ENCODE data around the gene SYTL3. TPM values are rescaled to one million over a fixed set of nuclear protein-coding genes. Genes with fewer than 3 reads are reported as not detected.
A peak's percentile ranks its signal among the peaks of the same experiment; 100 is the strongest.
"Not testable (repeated sequence)": the region's sequence is repeated elsewhere in the genome, so short reads cannot be mapped to it uniquely, and the experiment has no call there.

The SYTL3 gene, protein sequence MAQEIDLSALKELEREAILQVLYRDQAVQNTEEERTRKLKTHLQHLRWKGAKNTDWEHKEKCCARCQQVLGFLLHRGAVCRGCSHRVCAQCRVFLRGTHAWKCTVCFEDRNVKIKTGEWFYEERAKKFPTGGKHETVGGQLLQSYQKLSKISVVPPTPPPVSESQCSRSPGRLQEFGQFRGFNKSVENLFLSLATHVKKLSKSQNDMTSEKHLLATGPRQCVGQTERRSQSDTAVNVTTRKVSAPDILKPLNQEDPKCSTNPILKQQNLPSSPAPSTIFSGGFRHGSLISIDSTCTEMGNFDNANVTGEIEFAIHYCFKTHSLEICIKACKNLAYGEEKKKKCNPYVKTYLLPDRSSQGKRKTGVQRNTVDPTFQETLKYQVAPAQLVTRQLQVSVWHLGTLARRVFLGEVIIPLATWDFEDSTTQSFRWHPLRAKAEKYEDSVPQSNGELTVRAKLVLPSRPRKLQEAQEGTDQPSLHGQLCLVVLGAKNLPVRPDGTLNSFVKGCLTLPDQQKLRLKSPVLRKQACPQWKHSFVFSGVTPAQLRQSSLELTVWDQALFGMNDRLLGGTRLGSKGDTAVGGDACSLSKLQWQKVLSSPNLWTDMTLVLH
- 3.3 and 7.7 TPM in 2 replicates for total RNA-seq (2014; rRNA removed; shearing (Covaris generic))

DNA sequence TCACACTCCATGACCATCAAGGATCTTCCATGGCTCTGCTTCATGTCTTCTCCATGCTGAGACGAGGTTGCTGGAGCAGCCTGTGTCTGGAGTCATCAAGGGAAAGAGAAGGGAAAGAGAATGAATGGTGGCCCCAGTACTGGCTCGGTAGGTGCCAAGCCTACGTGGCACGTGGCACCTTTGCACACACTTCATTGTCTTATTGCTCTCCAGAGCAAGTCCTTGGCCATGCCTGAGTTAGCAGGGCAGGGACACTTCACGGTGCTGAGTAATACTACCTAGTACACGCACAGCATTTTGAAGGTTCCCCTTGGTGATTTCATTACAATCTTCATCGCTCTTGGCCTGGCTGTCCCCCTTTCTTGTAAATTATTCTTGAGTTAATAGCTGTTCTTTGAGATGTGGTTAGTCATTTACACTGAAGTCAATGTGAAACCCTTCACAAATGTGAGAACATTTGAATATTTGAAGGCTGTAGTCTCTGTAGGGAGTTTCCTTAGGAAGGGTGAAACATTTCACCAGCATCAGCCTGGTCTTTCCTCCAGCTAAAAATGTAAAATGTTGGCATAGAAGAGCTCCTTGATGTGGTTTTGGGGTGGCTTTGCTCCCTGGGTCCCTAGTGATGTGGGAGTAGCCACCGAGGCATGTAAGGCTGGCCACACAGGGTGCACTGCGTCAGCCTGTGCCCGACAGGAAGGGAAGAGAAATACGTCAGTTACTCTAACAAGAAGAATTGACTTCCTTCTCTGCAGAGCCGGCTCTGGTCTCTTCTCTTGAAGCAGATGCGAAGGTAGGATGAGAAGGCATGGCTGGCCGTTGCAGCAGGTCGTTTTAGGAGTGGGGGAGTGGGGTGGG, at the start of gene SYTL3:
Gene SYTL3, plus strand, starts transcription at position 766 of the 855 bp plus-strand sequence. CDS start 13,215 bp downstream, outside the sequence.
- DNase-seq (ENCODE audit: low read depth) = peak; percentile 94

DNA sequence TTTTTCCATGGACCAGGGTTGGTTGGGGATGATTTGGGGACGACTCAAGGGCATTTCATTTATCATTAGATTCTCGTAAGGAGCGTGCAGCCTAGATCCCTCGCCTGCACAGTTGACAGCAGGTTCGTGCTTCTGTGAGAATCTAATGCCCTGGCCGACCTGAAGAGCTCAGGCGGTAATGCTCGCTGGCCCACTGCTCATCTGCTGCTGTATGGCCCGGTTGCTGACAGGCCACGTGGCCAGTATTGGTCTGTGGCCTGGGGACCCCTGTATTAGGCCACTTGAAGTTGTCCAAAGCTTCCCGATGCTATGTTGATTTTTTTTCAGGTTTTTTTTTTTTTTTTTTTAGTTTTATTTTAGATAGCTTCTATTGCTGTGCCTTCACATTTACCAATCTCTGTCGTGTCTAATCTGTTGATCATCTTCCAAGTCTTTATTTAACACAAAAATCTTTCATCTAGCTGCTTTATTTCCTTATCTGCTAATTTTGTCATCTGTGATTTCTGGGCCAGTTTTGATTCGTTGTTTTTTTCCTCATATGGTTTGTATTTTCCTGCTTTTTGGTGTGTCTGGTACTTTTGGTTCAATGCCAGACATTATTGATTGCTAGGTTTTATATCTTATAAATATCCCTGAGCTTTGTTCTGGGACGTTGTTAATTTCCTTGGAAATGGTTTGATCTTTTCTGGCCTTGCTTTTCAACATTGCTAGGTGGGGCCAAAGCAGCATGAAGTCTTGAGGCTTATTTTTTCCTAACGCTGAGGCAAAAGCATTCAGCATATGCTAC, 46.4 kb upstream of the SYTL3 start:
- DNase-seq (ENCODE audit: low read depth) = no peak

DNA sequence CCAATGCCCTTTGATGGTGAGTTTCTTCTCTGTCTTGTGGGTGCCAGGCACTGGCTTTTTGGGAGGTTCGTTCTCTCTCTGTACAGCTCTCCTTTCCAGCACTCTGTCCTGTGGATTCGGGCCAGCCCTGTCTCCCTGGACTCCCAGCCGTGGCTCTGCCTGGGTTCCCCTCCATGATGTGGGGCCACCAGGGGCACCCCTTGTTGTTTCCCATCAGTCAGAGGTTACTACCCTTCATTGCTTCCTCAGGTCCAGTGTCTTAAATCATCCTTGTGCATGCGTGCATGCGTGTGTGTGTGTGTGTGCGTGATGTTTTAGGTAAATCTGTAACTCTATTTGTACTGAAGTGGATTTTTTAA, 45.8 kb upstream of the SYTL3 start:
- DNase-seq (ENCODE audit: low read depth) = no peak

DNA sequence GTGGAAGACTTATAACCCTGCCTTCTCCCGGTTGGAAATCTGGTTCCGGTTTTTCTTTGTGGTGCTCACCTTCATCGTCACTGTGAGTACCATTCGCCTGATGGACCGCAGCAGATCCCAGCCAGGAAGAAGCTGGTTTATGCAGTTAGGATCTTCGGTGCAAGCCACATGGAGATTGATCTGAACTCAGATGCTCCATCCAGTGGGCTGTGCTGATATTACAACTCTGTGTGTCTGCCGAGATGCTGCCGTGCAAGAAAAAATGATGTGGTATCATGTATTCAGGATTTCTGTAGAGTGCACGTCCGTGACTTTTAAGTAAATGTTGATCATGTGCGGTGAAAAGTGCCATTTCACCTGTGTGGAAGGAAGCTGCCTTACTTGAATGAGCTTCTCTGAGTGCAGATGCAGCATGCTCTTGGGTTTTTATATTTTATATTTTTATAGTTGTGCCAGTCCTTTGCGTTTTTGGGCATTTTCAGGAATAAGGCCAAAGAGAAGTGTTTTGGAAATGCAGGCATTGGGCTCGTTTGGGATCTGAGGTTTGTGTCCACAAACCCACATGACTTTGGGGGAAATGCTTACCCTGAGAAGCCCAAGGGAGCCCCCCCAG, 44.5 kb upstream of the SYTL3 start:
- DNase-seq (ENCODE audit: low read depth) = peak; percentile 45

- not testable (repeated sequence) for DNase-seq (ENCODE audit: low read depth)
Observed at GRCh38 chr6:158606011-158606410, 43.8 kb upstream of the SYTL3 start.

GRCh38 chr6:158606935-158607334, 42.9 kb upstream of the SYTL3 start:
- no peak for DNase-seq (ENCODE audit: low read depth)

DNA sequence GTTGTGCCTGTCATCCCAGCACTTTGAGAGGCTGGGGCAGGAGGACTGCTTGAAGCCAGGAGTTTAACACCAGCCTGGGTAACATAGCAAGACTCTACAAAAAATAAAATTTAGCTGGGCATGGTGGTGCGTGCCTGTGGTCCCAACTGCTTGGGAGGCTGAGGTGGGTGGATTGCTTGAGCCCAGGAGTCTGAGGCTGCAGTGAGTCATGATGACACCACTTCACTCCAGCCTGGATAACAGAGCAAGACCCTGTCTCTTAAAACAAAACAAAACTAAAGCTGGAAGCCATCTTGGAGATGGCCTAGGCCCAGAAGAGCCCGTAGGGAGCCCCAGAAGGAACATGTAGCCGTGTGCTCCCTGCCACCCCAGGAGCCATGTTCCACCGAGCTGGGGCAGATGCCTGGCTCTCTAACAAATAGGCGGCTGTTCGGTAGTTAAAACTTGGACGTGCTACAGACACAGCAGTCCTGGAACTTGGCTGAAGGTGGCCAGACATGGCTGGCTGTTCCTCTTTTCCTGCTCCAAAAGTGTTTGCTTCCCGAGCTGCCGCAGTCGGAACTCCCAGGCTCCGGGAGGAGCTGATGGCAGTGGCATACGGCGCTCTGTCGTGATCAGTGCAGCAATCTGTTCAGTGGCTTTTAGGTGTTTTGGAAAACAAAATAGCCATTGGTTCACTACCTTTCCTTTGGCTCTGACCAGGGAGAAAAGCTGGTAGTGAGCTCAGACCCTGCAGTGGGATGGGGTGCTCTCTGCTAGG, 42.3 kb upstream of the SYTL3 start:
- peak; percentile 18 for DNase-seq (ENCODE audit: low read depth)

- no peak for DNase-seq (ENCODE audit: low read depth)
Observed at GRCh38 chr6:158608221-158608620, 41.6 kb upstream of the SYTL3 start.

DNA sequence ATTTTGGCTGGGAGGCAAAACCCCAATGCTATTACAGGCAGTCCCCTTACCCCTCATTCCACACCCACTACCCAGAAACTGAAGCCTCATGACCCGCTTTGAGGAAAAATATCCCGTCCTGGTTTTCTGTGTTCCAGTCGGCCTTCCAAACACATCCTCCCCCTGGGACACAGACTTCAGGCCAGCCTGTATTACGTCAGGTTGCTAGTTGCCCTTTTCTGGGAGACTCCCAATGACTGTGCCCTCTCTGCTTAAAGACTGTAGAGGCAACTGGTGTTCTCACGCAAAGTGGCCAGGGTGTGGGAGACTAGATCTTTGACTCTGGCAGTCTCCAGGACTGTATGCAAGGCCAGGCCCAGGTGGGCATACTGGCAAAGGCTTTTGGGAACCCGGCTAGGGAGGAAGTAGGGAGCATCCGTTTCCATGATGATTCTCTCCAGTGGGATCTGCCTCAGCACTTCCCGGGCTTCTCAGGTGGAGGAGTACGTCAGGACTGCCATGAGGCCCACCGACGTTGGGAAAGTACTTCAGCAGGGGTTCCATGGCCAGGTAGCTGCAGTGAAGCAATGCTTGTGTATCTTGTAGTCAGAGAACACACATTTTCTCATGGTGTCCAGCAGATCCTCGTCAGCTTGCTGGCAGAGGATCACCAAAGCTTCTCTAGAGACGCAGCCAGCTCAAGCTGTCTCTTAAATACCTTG, 40.2 kb upstream of the SYTL3 start:
- DNase-seq (ENCODE audit: low read depth) = no peak

- DNase-seq (ENCODE audit: low read depth) = no peak
Observed at GRCh38 chr6:158610319-158610968, 39.4 kb upstream of the SYTL3 start.

GRCh38 chr6:158611039-158611438, 38.8 kb upstream of the SYTL3 start:
- DNase-seq (ENCODE audit: low read depth) = no peak

GRCh38 chr6:158611541-158612370, 38.1 kb upstream of the SYTL3 start:
- DNase-seq (ENCODE audit: low read depth) = no peak

- DNase-seq (ENCODE audit: low read depth) = not testable (repeated sequence)
Observed at GRCh38 chr6:158614606-158615005, 35.2 kb upstream of the SYTL3 start.

GRCh38 chr6:158618289-158618688, 31.6 kb upstream of the SYTL3 start:
- DNase-seq (ENCODE audit: low read depth) = not testable (repeated sequence)

DNA sequence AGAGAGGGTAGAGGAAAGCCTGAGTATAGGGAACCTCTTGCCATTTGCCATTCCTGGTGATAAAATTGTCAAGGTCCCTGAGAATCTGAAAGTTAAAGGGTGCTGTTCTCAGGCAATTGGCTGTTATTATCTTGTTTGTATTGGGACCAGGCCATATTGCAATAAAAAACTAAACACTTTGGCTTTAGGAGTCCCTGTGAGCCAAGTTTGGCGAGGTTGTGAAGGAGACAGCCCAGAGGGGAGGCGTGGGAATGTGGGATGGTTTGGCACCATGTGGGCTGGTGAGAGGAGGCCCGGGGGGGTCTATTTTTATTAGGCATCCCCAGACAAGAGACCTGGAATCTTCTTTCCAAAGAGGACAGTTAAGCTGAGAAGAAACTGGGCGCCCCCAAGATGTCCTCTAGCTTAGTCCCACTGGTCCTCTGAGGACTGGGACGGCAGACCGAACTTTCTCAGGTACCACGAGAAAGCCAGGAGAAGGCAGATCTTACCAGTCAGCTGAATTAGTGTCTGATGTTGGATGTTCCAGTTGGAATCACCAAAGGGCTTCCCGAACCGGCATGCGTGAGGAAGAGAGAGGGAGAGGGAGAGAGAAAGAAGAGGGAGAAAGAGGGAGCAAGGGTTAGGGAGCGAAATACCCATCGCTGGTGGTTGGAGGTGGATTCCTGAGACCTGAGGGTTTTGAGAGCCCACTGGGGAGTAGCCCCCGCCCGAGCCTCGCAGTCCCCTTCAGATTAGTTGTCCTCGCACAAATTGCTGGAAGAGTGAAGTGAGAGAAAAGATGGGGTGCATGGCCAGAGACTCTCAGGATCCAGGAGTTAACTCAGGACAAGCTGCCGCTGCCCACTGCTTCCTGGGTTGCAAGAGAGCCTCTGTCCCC, 29.7 kb upstream of the SYTL3 start:
- no peak for DNase-seq (ENCODE audit: low read depth)

GRCh38 chr6:158620963-158621693, 28.7 kb upstream of the SYTL3 start:
- DNase-seq (ENCODE audit: low read depth) = no peak

Measured in M059J (cell line).